GM10266 (cell line): ENCODE results near the gene TTC23L.

ENCODE experiments used
- DNase-seq: peaks from one replicate; pipeline ENCODE4 v3.0.0; 2012; ENCODE audit errors: extremely low spot score
- CTCF ChIP-seq: IDR thresholded peaks from 2 replicates; pipeline ENCODE4 v1.5.1; 2012; ENCODE audit warnings: mild to moderate bottlenecking, low read depth; ENCODE audit not compliant: control insufficient read depth, insufficient read depth; ENCODE audit errors: missing control alignments

Gene TTC23L

GRCh38 chr5:34804913-34805312 is 34.1 kb upstream of the TTC23L start:
- TF ChIP-seq CTCF: no peak
- DNase-seq: no peak

- no peak for DNase-seq
- TF ChIP-seq CTCF: no peak
Measured at GRCh38 chr5:34806532-34806931, 32.4 kb upstream of the TTC23L start.

- no peak for DNase-seq
- no peak for TF ChIP-seq CTCF
Measured at GRCh38 chr5:34811706-34812105, 27.3 kb upstream of the TTC23L start.

- no peak for DNase-seq
- TF ChIP-seq CTCF: no peak
Measured at GRCh38 chr5:34813509-34813908, 25.5 kb upstream of the TTC23L start.

- no peak for TF ChIP-seq CTCF
- no peak for DNase-seq
Measured at GRCh38 chr5:34817558-34818351, 21.2 kb upstream of the TTC23L start.

GRCh38 chr5:34818717-34819116 is 20.2 kb upstream of the TTC23L start:
- DNase-seq: no peak

More at GRCh38 chr5:34818717-34819116, 20.2 kb upstream of the TTC23L start:
- no peak for TF ChIP-seq CTCF
